CD4-positive, alpha-beta T cell treated with Interleukin-12 subunit alpha and Interleukin-12 subunit beta, for 1 hour (primary cell): ENCODE data around the gene RIOX2.
"Not testable (repeated sequence)": the region's sequence is repeated elsewhere in the genome, so short reads cannot be mapped to it uniquely, and the experiment has no call there.

Experiments
- DNase-seq: peaks from one replicate; pipeline ENCODE4 v3.0.0-alpha.2; 2020

RIOX2 gene

GRCh38 chr3:97950360-97950759 is 21.9 kb downstream of the RIOX2 start:
- no peak for DNase-seq

- DNase-seq = no peak
These were observed 22.5 kb downstream of the RIOX2 start for GRCh38 chr3:97949743-97950142.

- DNase-seq = no peak
These were observed 23.1 kb downstream of the RIOX2 start for GRCh38 chr3:97949110-97949485.

- DNase-seq = no peak
These were observed 23.7 kb downstream of the RIOX2 start for GRCh38 chr3:97948351-97949109.

GRCh38 chr3:97942801-97943546 is 29.3 kb downstream of the RIOX2 start:
- no peak for DNase-seq

GRCh38 chr3:97940034-97940433 is 32.2 kb downstream of the RIOX2 start:
- peak; percentile 27 for DNase-seq

GRCh38 chr3:97939401-97939800 is 32.8 kb downstream of the RIOX2 start:
- no peak for DNase-seq

GRCh38 chr3:97938444-97938843 is 33.8 kb downstream of the RIOX2 start:
- no peak for DNase-seq

GRCh38 chr3:97937205-97937604 is 35.0 kb downstream of the RIOX2 start:
- no peak for DNase-seq

- DNase-seq = no peak
These were observed 36.4 kb downstream of the RIOX2 start for GRCh38 chr3:97935842-97936241.

- no peak for DNase-seq
These were observed 37.1 kb downstream of the RIOX2 start for GRCh38 chr3:97934980-97935695.

- DNase-seq = no peak
These were observed 39.8 kb downstream of the RIOX2 start for GRCh38 chr3:97932387-97932801.

GRCh38 chr3:97931218-97931617 is 41.0 kb downstream of the RIOX2 start:
- no peak for DNase-seq

- DNase-seq = no peak
These were observed 42.2 kb downstream of the RIOX2 start for GRCh38 chr3:97930018-97930417.

- no peak for DNase-seq
These were observed 43.2 kb downstream of the RIOX2 start for GRCh38 chr3:97928986-97929385.

GRCh38 chr3:97927704-97928103 is 44.5 kb downstream of the RIOX2 start:
- DNase-seq = no peak

GRCh38 chr3:97917813-97918536 is 54.3 kb downstream of the RIOX2 start:
- DNase-seq = no peak

GRCh38 chr3:97916576-97916975 is 55.7 kb downstream of the RIOX2 start:
- DNase-seq = no peak

- no peak for DNase-seq
These were observed 57.8 kb downstream of the RIOX2 start for GRCh38 chr3:97914388-97914787.

- no peak for DNase-seq
These were observed 60.8 kb downstream of the RIOX2 start for GRCh38 chr3:97911459-97911858.

GRCh38 chr3:97910931-97911351 is 61.3 kb downstream of the RIOX2 start:
- DNase-seq = peak; percentile 50

- DNase-seq = peak; percentile 38
These were observed 61.9 kb downstream of the RIOX2 start for GRCh38 chr3:97910236-97910831.

- DNase-seq = not testable (repeated sequence)
These were observed 62.4 kb downstream of the RIOX2 start for GRCh38 chr3:97909830-97910229.
